Activated CD4-positive, alpha-beta T cell treated with anti-CD3 and anti-CD28 coated beads, Interleukin-2, amount 10 ng/mL, durations not matched to agents 7 days and 5 days (primary cell): ENCODE measurements around the gene PLXDC2. TPM values are rescaled to one million over a fixed set of nuclear protein-coding genes. Genes with fewer than 3 reads are reported as not detected.
"Not testable (repeated sequence)": the region's sequence is repeated elsewhere in the genome, so short reads cannot be mapped to it uniquely, and the experiment has no call there.

Experiments
- CTCF ChIA-PET: fragments of 350-600 bp; sonication (Branson Sonifier 250); formaldehyde crosslinking; loops from one replicate; lab custom pipeline; 2021; ENCODE audit warnings: antibody characterized with exemption; lab: Charles Lee
- POLR2A ChIA-PET: fragments of 350-600 bp; sonication (Branson Sonifier 250); formaldehyde crosslinking; loops from one replicate; lab custom pipeline; 2021; ENCODE audit warnings: antibody characterized with exemption; lab: Charles Lee
- DNase-seq: peaks from one replicate; pipeline ENCODE4 v3.0.0-alpha.2; 2020
- H3K27ac Mint-ChIP-seq: one replicate; pipeline ENCODE4 v1.8.0; 2021; ENCODE audit warnings: mild to moderate bottlenecking, moderate library complexity, mixed read lengths
- H3K27me3 Mint-ChIP-seq: one replicate; pipeline ENCODE4 v1.8.0; 2021; ENCODE audit warnings: mixed read lengths
- H3K36me3 Mint-ChIP-seq: one replicate; pipeline ENCODE4 v1.8.0; 2021; ENCODE audit warnings: low read depth, mixed read lengths
- H3K4me1 Mint-ChIP-seq: one replicate; pipeline ENCODE4 v1.8.0; 2021; ENCODE audit warnings: mixed read lengths
- H3K4me3 Mint-ChIP-seq: one replicate; pipeline ENCODE4 v1.8.0; 2021; ENCODE audit warnings: mild to moderate bottlenecking, moderate library complexity, mixed read lengths
- H3K9me3 Mint-ChIP-seq: one replicate; pipeline ENCODE4 v1.8.0; 2021; ENCODE audit warnings: mixed read lengths
- total RNA-seq, 2 experiments: library from RNA; stranded (reverse); gene quantifications; one replicate each; pipeline ENCODE4 v1.2.3, GENCODE V29; 2021

The PLXDC2 gene
- not detected for total RNA-seq

DNA sequence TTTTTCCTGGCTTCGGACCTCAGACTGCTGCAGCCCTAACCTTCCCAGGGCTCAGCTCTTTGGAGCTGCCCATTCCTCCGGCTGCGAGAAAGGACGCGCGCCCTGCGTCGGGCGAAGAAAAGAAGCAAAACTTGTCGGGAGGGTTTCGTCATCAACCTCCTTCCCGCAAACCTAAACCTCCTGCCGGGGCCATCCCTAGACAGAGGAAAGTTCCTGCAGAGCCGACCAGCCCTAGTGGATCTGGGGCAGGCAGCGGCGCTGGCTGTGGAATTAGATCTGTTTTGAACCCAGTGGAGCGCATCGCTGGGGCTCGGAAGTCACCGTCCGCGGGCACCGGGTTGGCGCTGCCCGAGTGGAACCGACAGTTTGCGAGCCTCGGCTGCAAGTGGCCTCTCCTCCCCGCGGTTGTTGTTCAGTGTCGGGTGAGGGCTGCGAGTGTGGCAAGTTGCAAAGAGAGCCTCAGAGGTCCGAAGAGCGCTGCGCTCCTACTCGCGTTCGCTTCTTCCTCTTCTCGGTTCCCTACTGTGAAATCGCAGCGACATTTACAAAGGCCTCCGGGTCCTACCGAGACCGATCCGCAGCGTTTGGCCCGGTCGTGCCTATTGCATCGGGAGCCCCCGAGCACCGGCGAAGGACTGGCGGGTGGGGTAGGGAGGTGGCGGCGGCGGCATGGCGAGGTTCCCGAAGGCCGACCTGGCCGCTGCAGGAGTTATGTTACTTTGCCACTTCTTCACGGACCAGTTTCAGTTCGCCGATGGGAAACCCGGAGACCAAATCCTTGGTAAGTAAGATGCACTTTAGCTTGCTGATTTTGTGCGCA is at the start of gene PLXDC2:
Gene PLXDC2, plus strand, starts transcription at position 22 of the 820 bp plus-strand sequence.
- CTCF ChIA-PET: no interaction called here
- Mint-ChIP-seq H3K27me3 (peaks cover 39% of the 10 kb centered on the region), H3K4me3 (peak within 1 kb of the TSS; percentile 27), H3K9me3 (no peaks in the 10 kb centered on the region), H3K4me1 (no peaks in the 10 kb centered on the region), H3K36me3 (no peaks in the 10 kb centered on the region), H3K27ac (no peak within 1 kb of the TSS)
- POLR2A ChIA-PET: no interaction called here
- DNase-seq: no peak

DNA sequence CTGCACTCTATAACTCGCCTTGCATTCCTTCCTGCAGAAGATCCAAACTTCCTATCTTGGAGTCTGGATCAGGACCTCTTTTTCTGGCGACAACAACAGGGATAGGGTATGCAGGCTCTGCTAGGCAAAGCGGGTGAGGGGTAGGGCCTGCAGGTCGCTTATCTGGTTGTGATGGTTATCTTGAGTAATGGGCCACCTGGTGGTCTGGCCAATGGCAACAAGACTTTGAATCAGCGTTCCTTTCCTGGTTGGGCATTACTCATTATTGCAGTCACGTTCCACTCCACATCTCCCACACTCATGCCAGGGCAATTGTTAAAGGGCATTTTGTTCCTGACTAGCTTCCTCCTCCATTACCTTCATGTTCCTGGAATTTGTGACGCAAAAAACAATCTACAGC is 48.4 kb upstream of the PLXDC2 start:
- Mint-ChIP-seq H3K27me3 (no peaks in the 10 kb centered on the region), H3K36me3 (no peaks in the 10 kb centered on the region), H3K4me3 (no peak overlapping the region), H3K27ac (no peak overlapping the region), H3K4me1 (no peaks in the 10 kb centered on the region), H3K9me3 (no peaks in the 10 kb centered on the region)
- no peak for DNase-seq
- POLR2A ChIA-PET: no interaction called here
- CTCF ChIA-PET: no interaction called here

DNA sequence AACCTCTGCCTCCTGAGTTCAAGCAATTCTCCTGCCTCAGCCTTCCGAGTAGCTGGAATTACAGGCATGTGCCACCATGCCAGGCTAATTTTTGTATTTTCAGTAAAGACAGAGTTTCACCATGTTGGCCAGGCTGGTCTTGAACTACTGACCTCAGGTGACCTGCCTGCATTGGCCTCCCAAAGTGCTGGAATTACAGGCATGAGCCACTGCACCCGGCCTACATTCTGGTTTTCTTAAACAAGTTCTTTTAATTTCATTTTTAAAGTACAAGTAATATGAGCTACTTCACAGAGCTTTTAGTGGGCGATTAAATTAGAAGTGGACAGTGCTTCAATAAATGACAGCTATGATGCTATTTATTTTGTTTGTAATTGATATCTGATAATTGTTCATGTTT is 46.4 kb upstream of the PLXDC2 start:
- H3K4me1 Mint-ChIP-seq, H3K36me3 Mint-ChIP-seq, DNase-seq, H3K4me3 Mint-ChIP-seq, H3K27ac Mint-ChIP-seq, CTCF ChIA-PET, POLR2A ChIA-PET, H3K27me3 Mint-ChIP-seq, H3K9me3 Mint-ChIP-seq: not testable (repeated sequence)

DNA sequence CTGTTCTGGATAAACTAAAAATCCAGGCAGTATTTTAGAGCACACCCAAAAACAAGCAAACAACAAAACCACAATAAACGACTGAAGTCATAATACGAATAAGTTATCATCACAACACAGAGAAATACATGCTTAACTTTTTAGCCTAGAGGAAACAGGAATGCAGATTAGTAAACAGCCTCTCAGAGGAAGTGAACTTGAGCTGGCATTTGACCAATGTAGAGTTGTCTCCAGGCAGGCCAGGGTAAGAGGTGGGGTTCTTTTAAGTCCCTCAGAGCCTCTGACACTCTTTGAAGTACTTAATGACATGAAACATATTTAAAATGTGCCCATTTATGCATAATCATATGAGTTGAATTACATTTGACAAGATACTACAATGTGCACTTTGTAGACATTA is 43.3 kb upstream of the PLXDC2 start:
- ChIA-PET CTCF (no interaction called here), POLR2A (no interaction called here)
- DNase-seq: no peak
- H3K27me3 Mint-ChIP-seq: no peaks in the 10 kb centered on the region
- no peak overlapping the region for H3K27ac Mint-ChIP-seq
- no peaks in the 10 kb centered on the region for H3K36me3 Mint-ChIP-seq
- H3K4me1 Mint-ChIP-seq: no peaks in the 10 kb centered on the region
- no peak overlapping the region for H3K4me3 Mint-ChIP-seq
- H3K9me3 Mint-ChIP-seq: no peaks in the 10 kb centered on the region

DNA sequence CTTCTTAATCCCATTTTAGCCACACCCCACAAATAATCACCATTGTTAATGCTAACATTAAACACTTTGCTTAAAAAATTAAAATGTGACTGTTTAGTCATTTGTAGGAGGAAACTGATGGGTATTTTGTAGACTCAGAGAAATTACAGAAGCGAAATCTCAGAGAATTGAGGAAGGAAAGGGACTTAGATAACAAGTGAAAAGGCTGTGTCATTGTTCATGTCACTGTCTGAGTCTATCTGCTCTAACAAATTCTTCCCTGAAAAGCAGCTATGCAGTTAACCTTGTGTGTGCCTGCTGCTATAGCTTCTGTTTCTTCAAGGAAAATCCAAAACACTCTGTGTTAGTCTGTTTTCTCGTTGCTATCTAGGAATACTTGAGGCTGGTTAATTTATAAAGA is 40.9 kb upstream of the PLXDC2 start:
- no peak for DNase-seq
- no peaks in the 10 kb centered on the region for H3K27me3 Mint-ChIP-seq
- no peaks in the 10 kb centered on the region for H3K36me3 Mint-ChIP-seq
- ChIA-PET CTCF (no interaction called here), POLR2A (no interaction called here)
- H3K4me1 Mint-ChIP-seq: no peaks in the 10 kb centered on the region
- H3K9me3 Mint-ChIP-seq: no peaks in the 10 kb centered on the region
- H3K27ac Mint-ChIP-seq: no peak overlapping the region
- H3K4me3 Mint-ChIP-seq: no peak overlapping the region

DNA sequence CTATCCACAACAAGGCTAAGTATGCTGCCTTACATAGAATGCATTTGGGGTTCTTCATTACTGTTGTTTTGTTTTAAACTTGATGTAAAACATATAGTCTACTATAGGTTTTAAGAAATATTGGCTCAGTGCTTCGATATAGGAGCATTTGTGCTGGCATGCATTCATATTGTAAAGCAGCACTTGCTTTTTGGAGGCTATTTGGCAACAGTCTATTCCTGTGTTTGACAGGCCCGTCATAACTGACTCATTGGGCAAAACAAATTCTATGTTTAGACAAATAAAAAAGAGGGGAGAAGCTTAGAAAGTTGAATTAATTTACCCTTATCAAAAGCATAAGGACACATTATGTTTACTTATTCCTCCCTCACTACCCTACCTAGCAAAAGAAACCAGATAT is 38.4 kb upstream of the PLXDC2 start:
- CTCF ChIA-PET: no interaction called here
- no peaks in the 10 kb centered on the region for H3K36me3 Mint-ChIP-seq
- no peak for DNase-seq
- H3K4me1 Mint-ChIP-seq: no peaks in the 10 kb centered on the region
- no peaks in the 10 kb centered on the region for H3K27me3 Mint-ChIP-seq
- POLR2A ChIA-PET: no interaction called here
- no peak overlapping the region for H3K4me3 Mint-ChIP-seq
- H3K27ac Mint-ChIP-seq: no peak overlapping the region
- no peaks in the 10 kb centered on the region for H3K9me3 Mint-ChIP-seq

DNA sequence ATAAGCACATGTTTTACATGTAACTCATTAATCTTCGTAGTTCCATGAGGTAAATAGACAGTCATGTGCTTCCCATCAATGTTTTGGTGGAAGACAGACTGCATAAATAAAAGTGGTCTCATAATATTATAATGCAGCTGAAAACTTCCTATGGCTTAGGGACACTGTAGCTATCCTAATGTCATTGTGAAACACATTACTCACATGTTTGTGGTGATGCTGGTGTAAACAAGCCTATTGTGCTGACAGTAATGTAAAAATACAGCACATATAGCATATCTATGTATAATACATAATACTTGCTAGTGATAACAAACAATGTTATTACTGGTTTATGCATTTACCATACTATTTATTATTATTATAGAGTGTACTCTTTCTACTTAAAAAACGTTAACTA is 37.2 kb upstream of the PLXDC2 start:
- Mint-ChIP-seq H3K4me1 (no peaks in the 10 kb centered on the region), H3K36me3 (no peaks in the 10 kb centered on the region), H3K27me3 (no peaks in the 10 kb centered on the region), H3K4me3 (no peak overlapping the region), H3K9me3 (no peaks in the 10 kb centered on the region), H3K27ac (no peak overlapping the region)
- ChIA-PET CTCF (no interaction called here), POLR2A (no interaction called here)
- DNase-seq: no peak

DNA sequence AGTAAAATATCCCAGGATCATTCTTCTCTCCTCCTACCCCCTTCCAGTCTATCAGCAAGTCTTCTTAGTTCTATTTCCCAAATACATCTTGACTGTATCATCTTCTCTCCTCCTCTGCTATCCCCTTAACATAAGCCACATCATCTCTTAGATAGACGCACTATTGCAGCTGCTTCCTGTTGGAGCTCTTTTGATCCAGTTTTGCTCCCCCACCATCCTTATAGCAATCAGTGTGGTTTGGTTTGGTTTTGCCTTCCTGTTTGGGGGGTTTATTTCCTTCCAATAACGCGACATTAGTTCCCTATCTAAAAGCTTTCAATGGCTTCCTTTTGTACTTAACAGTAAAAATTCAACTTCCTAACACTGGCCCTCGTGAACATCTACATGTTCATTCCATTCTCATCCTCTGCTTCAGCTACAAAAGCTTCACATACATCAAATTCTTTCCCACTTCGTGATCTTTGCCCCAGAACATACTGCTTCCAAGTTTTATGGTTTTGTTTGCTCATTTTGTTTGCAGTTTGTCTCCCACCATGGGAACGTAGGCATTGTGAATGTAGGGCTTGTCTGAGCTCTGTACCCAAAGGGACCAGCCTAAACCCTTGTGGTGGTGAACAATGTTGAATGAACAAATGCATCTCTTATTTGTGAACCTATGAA is 33.7 kb upstream of the PLXDC2 start:
- H3K27me3 Mint-ChIP-seq: peaks cover 2% of the 10 kb centered on the region
- H3K4me1 Mint-ChIP-seq: no peaks in the 10 kb centered on the region
- no peak overlapping the region for H3K4me3 Mint-ChIP-seq
- CTCF ChIA-PET: no interaction called here
- H3K27ac Mint-ChIP-seq: no peak overlapping the region
- H3K9me3 Mint-ChIP-seq: no peaks in the 10 kb centered on the region
- no peaks in the 10 kb centered on the region for H3K36me3 Mint-ChIP-seq
- DNase-seq: no peak
- POLR2A ChIA-PET: no interaction called here

DNA sequence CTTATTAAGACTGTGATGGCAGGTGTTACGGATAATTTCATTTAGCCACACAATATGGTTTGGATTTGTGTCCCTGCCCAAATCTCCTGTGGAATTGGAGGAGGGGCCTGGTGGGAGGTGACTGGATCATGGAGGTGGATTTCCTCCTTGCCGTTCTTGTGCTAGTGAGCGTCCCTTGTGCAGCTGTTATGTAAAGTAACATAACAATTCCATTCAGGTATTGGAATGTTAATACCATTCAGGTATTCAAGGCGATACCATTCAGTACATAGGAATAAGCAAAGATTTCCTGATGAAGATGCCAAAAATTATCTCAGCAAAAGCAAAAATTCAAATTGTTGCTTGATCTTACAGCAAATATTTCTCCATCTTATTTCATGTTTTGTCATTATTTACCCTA is 32.5 kb upstream of the PLXDC2 start:
- H3K4me3 Mint-ChIP-seq: no peak overlapping the region
- peaks cover 2% of the 10 kb centered on the region for H3K27me3 Mint-ChIP-seq
- no peaks in the 10 kb centered on the region for H3K9me3 Mint-ChIP-seq
- DNase-seq: no peak
- H3K4me1 Mint-ChIP-seq: no peaks in the 10 kb centered on the region
- CTCF ChIA-PET: no interaction called here
- POLR2A ChIA-PET: no interaction called here
- H3K36me3 Mint-ChIP-seq: no peaks in the 10 kb centered on the region
- no peak overlapping the region for H3K27ac Mint-ChIP-seq

DNA sequence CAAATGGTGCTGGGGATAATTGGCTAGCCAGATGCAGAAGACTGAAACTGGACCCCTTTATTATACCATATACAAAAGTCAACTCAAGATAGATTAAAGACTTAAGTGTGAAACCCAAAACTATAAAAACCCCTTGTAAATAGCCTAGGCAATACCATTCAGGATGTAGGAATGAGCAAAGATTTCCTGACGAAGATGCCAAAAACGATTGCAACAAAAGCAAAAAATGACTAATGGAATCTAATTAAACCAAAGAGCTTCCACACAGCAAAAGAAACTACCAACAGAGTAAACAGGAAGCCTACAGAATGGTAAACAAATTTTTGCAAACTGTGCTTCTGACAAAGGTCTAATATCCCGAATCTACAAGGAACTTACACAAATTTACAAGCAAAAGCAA is 30.9 kb upstream of the PLXDC2 start:
- ChIA-PET CTCF (no interaction called here), POLR2A (no interaction called here)
- Mint-ChIP-seq H3K27ac (no peak overlapping the region), H3K9me3 (no peaks in the 10 kb centered on the region), H3K36me3 (no peaks in the 10 kb centered on the region), H3K4me1 (no peaks in the 10 kb centered on the region), H3K4me3 (no peak overlapping the region), H3K27me3 (peaks cover 2% of the 10 kb centered on the region)
- no peak for DNase-seq

DNA sequence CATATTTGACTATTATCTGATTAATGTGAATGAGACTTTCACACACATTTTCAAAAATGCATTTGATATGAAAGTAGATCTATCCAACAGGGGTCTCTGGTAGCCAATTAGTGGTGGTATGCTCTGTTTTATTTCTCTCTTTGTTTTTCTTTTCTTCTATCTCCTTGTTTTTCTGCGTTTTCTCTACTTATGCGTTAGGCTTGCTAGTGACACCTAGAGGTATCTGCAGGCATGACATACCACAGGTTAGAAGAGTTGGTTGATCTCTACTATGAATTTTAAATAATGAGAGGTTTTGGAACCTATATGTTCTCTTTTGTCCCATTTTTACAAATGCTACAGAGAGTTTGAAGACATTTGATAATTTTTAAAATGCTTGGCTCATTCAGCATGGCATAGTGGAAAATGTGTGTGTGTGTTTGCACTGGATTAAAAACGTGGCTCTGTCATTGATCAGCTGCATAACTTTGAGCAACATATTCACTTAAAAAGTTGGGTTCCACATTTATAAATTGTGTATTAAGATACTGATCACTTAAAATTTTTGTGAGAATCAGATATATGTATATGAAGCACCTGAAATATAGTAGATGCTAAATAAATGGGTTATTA is 28.1 kb upstream of the PLXDC2 start:
- no peaks in the 10 kb centered on the region for H3K4me1 Mint-ChIP-seq
- DNase-seq: peak; percentile 10
- CTCF ChIA-PET: no interaction called here

DNA sequence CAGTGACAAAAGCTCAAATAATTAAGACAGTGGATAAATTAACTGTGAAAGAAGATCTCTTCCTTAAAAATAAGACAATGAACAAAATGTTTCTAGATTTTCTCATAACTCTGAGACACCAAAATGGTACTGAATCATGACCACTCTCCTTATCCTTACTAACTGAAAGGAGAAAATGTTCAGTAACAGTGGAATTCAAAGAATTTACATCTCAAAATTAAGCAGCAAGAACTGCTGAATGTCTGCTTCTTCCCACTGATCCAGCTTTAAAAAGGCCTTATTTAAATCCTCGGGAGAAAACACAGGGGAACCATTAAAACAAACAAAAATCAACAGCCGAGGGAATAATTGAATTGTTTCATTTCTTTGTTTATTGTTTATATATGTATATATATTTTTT is 27.3 kb upstream of the PLXDC2 start:
- ChIA-PET CTCF (no interaction called here), POLR2A (no interaction called here)
- H3K36me3 Mint-ChIP-seq: no peaks in the 10 kb centered on the region
- H3K4me1 Mint-ChIP-seq: no peaks in the 10 kb centered on the region
- H3K4me3 Mint-ChIP-seq: no peak overlapping the region
- H3K27ac Mint-ChIP-seq: no peak overlapping the region
- no peak for DNase-seq
- H3K27me3 Mint-ChIP-seq: peaks cover 2% of the 10 kb centered on the region
- H3K9me3 Mint-ChIP-seq: no peaks in the 10 kb centered on the region

More for the DNA sequence above, 28.1 kb upstream of the PLXDC2 start:
- no peaks in the 10 kb centered on the region for H3K36me3 Mint-ChIP-seq
- POLR2A ChIA-PET: no interaction called here
- H3K9me3 Mint-ChIP-seq: no peaks in the 10 kb centered on the region
- no peak overlapping the region for H3K27ac Mint-ChIP-seq
- H3K27me3 Mint-ChIP-seq: peaks cover 2% of the 10 kb centered on the region
- H3K4me3 Mint-ChIP-seq: no peak overlapping the region

DNA sequence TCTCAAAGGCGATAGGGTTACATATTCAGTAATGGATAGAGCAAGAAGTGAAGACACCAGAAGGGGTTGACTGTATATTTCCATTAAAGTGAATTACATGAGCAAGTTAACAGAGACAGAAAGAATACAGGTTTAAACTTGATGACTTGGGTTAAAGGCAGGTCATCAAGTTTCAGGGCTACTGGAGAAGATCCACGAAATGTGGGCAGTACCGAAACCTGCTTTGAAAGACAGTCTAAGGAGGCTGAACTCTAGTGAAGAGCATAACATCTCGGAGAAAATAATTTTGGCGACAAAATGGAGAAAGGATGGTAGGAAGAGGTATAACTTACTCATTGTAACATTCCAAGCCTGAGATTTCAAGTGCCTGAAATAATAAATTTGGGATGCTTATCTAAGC is 26.6 kb upstream of the PLXDC2 start:
- no peaks in the 10 kb centered on the region for H3K36me3 Mint-ChIP-seq
- ChIA-PET POLR2A (no interaction called here), CTCF (no interaction called here)
- H3K9me3 Mint-ChIP-seq: no peaks in the 10 kb centered on the region
- H3K27me3 Mint-ChIP-seq: peaks cover 2% of the 10 kb centered on the region
- no peak overlapping the region for H3K27ac Mint-ChIP-seq
- no peaks in the 10 kb centered on the region for H3K4me1 Mint-ChIP-seq
- DNase-seq: no peak
- H3K4me3 Mint-ChIP-seq: no peak overlapping the region
